Muscle layer of duodenum (tissue), 2 donors: ENCODE measurements around the gene MEMO1.
"Not testable (repeated sequence)": the region's sequence is repeated elsewhere in the genome, so short reads cannot be mapped to it uniquely, and the experiment has no call there.

Experiments
- H3K27ac ChIP-seq: one replicate; pipeline ENCODE4 v1.7.0; 2013; ENCODE audit warnings: mild to moderate bottlenecking, low read length
- H3K27me3 ChIP-seq: one replicate; pipeline ENCODE4 v1.7.0; 2013; ENCODE audit warnings: low read depth, mild to moderate bottlenecking, control low read depth, low read length
- H3K36me3 ChIP-seq, 2 donors: one replicate each; pipeline ENCODE4 v1.7.0; 2013; ENCODE audit warnings: low read length in 2 of 2, control low read depth in 1 of 2, mild to moderate bottlenecking in 1 of 2; ENCODE audit not compliant: insufficient read depth in 2 of 2, control insufficient read depth in 1 of 2
- H3K4me1 ChIP-seq, 2 donors: one replicate each; pipeline ENCODE4 v1.7.0; 2013; ENCODE audit warnings: low read length in 2 of 2, mild to moderate bottlenecking in 2 of 2, control low read depth in 1 of 2, moderate library complexity in 1 of 2; ENCODE audit not compliant: insufficient read depth in 2 of 2, control insufficient read depth in 1 of 2
- H3K4me3 ChIP-seq, 2 donors: one replicate each; pipeline ENCODE4 v1.7.0; 2013; ENCODE audit warnings: low read length in 2 of 2, low read depth in 1 of 2, mild to moderate bottlenecking in 1 of 2
- H3K9me3 ChIP-seq, 2 donors: one replicate each; pipeline ENCODE4 v1.7.0; 2013; ENCODE audit warnings: low read length in 2 of 2, control low read depth in 1 of 2, mild to moderate bottlenecking in 1 of 2; ENCODE audit not compliant: control insufficient read depth in 1 of 2
- donor health status: healthy.

Gene MEMO1

GRCh38 chr2:31953095-31953494 lies 57.7 kb downstream of the MEMO1 start:
- not testable (repeated sequence) for H3K9me3 ChIP-seq, H3K4me3 ChIP-seq, H3K27me3 ChIP-seq, H3K27ac ChIP-seq, H3K4me1 ChIP-seq, H3K36me3 ChIP-seq

- peaks cover 0 to 4% of the 10 kb centered on the region in 2 donors for H3K36me3 ChIP-seq
- H3K9me3 ChIP-seq = no peaks in the 10 kb centered on the region
- H3K27me3 ChIP-seq = no peaks in the 10 kb centered on the region
- H3K4me3 ChIP-seq = no peak overlapping the region
- no peaks in the 10 kb centered on the region for H3K4me1 ChIP-seq
- H3K27ac ChIP-seq = no peak overlapping the region
Measured at GRCh38 chr2:31950946-31951562, 59.8 kb downstream of the MEMO1 start.

GRCh38 chr2:31947871-31948270 lies 62.9 kb downstream of the MEMO1 start:
- Histone ChIP-seq H3K4me3 (no peak overlapping the region), H3K27ac (no peak overlapping the region), H3K27me3 (no peaks in the 10 kb centered on the region), H3K36me3 (peaks cover 0 to under 1% of the 10 kb centered on the region in 2 donors), H3K9me3 (no peaks in the 10 kb centered on the region), H3K4me1 (no peaks in the 10 kb centered on the region)

GRCh38 chr2:31946838-31947237 lies 64.0 kb downstream of the MEMO1 start:
- no peaks in the 10 kb centered on the region for H3K9me3 ChIP-seq
- H3K36me3 ChIP-seq = peaks cover 4 to 5% of the 10 kb centered on the region in 2 donors
- no peaks in the 10 kb centered on the region for H3K4me1 ChIP-seq
- H3K4me3 ChIP-seq = no peak overlapping the region
- no peak overlapping the region for H3K27ac ChIP-seq
- no peaks in the 10 kb centered on the region for H3K27me3 ChIP-seq

GRCh38 chr2:31945572-31945935 lies 65.3 kb downstream of the MEMO1 start:
- no peaks in the 10 kb centered on the region for H3K27me3 ChIP-seq
- no peak overlapping the region for H3K4me3 ChIP-seq
- no peak overlapping the region for H3K27ac ChIP-seq
- H3K9me3 ChIP-seq = no peaks in the 10 kb centered on the region
- H3K4me1 ChIP-seq = no peaks in the 10 kb centered on the region
- peaks cover 4 to 5% of the 10 kb centered on the region in 2 donors for H3K36me3 ChIP-seq

GRCh38 chr2:31944828-31945571 lies 65.8 kb downstream of the MEMO1 start:
- H3K27ac ChIP-seq = no peak overlapping the region
- H3K4me1 ChIP-seq = no peaks in the 10 kb centered on the region
- H3K9me3 ChIP-seq = no peaks in the 10 kb centered on the region
- H3K36me3 ChIP-seq = peaks cover 4 to 5% of the 10 kb centered on the region in 2 donors
- H3K4me3 ChIP-seq = no peak overlapping the region
- no peaks in the 10 kb centered on the region for H3K27me3 ChIP-seq

- Histone ChIP-seq H3K4me3 (no peak overlapping the region), H3K9me3 (no peaks in the 10 kb centered on the region), H3K27ac (no peak overlapping the region), H3K27me3 (no peaks in the 10 kb centered on the region), H3K36me3 (peaks cover 4 to 5% of the 10 kb centered on the region in 2 donors), H3K4me1 (no peaks in the 10 kb centered on the region)
Measured at GRCh38 chr2:31943636-31944225, 67.1 kb downstream of the MEMO1 start.

GRCh38 chr2:31940920-31941319 lies 69.9 kb downstream of the MEMO1 start:
- no peaks in the 10 kb centered on the region for H3K9me3 ChIP-seq

GRCh38 chr2:31937741-31938140 lies 73.1 kb downstream of the MEMO1 start:
- Histone ChIP-seq H3K4me3 (no peak overlapping the region), H3K4me1 (no peaks in the 10 kb centered on the region), H3K27ac (no peak overlapping the region), H3K9me3 (no peaks in the 10 kb centered on the region), H3K36me3 (peaks cover 3 to 5% of the 10 kb centered on the region in 2 donors), H3K27me3 (no peaks in the 10 kb centered on the region)

More at GRCh38 chr2:31940920-31941319, 69.9 kb downstream of the MEMO1 start:
- no peaks in the 10 kb centered on the region for H3K27me3 ChIP-seq
- no peaks in the 10 kb centered on the region for H3K4me1 ChIP-seq
- no peak overlapping the region for H3K4me3 ChIP-seq
- H3K36me3 ChIP-seq = peaks cover 4 to 5% of the 10 kb centered on the region in 2 donors
- H3K27ac ChIP-seq = no peak overlapping the region

GRCh38 chr2:31935370-31935769 lies 75.4 kb downstream of the MEMO1 start:
- no peak overlapping the region for H3K27ac ChIP-seq
- H3K27me3 ChIP-seq = no peaks in the 10 kb centered on the region
- no peaks in the 10 kb centered on the region for H3K36me3 ChIP-seq
- no peaks in the 10 kb centered on the region for H3K4me1 ChIP-seq
- no peaks in the 10 kb centered on the region for H3K9me3 ChIP-seq
- no peak overlapping the region for H3K4me3 ChIP-seq

- Histone ChIP-seq H3K9me3 (no peaks in the 10 kb centered on the region), H3K4me1 (no peaks in the 10 kb centered on the region), H3K36me3 (no peaks in the 10 kb centered on the region), H3K27me3 (no peaks in the 10 kb centered on the region), H3K27ac (no peak overlapping the region), H3K4me3 (no peak overlapping the region)
Measured at GRCh38 chr2:31933066-31933465, 77.7 kb downstream of the MEMO1 start.
